Measurements from ENCODE around the gene MEGF8. TPM values are rescaled to one million over a fixed set of nuclear protein-coding genes. Genes with fewer than 3 reads are reported as not detected.

MEGF8 gene
- total and polyA plus RNA-seq, 2 of the 13 experiments (the other 11 are each of a cell fraction or from before 2014, with no cell fraction given): 4.0 to 8.8 TPM

DNA sequence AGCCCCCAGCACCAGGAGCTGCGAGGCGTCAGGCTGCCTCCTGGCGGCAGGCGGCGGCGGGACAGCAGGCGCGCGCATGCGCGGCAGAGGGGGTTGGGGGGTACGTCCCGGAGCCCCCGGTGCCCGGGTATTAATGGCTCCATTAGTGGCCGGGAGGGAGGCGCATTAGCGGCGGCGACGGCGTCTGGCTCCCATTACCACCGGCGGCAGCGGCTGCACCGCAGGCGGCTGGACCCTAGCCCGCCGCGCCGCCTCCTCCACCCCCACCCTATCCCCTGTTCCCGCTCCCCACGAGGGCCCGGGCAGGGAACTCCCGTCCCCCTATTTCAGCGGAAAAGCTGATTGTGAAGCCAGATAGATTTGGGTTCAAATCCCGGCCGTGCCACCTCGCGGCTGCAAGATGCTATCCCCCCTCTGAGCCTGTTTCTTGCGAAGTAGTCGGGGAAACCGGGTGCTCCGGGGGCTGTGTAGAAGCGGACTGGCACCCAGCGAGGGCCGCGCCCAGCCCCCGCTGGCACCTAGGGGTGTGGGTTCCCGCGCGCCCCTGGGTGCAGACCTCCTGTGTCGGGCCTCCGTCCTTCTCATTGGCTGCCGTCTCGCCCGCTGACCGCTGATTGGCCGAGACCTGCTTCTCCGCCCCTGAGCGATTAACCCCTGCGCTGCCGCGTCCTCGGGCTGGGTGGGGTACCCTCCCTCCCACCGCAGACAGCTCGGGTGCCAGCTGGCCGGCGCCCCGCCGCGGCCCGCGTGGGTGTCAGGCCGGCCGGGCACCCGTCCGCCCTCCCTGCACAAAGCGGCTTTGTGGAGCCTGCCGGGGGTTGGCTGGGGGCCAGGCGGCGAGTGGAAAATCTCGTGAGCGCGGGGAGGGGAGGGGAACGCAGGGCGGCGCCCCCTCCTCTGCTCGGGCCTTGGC lies 45.3 kb upstream of the MEGF8 start (continued):
- TF ChIP-seq THAP11 (CRISPR knock-in tag; IDR thresholded peaks at IDR 0.05) (peak; percentile 64), SMAD9 (CRISPR knock-in tag; IDR thresholded peaks at IDR 0.05) (no peak), ZNF556 (CRISPR knock-in tag; IDR thresholded peaks at IDR 0.05; ENCODE audit: borderline replicate concordance) (no peak), FLYWCH1 (CRISPR knock-in tag; IDR thresholded peaks at IDR 0.05) (no peak), IKZF4 (CRISPR knock-in tag; IDR thresholded peaks at IDR 0.05; ENCODE audit: borderline replicate concordance, low read depth, not compliant biosample characterization) (no peak), ZNF30 (CRISPR knock-in tag; IDR thresholded peaks at IDR 0.05) (no peak), NFRKB (IDR thresholded peaks at IDR 0.05) (no peak), AFF4 (CRISPR knock-in tag; IDR thresholded peaks at IDR 0.05) (no peak), CENPT (CRISPR knock-in tag; IDR thresholded peaks at IDR 0.05; ENCODE audit: low read depth) (no peak), ZNF501 (CRISPR knock-in tag; IDR thresholded peaks at IDR 0.05) (peak; percentile 40; the same call in 1 of the 2 replicates), NFKB2 (CRISPR knock-in tag; IDR thresholded peaks at IDR 0.05; ENCODE audit: borderline replicate concordance) (peak; percentile 47; the same call in 1 of the 2 replicates), NR0B2 (CRISPR knock-in tag; IDR thresholded peaks at IDR 0.05) (peak; percentile 27; the same call in 1 of the 2 replicates), MXD1 (CRISPR knock-in tag; IDR thresholded peaks at IDR 0.05) (peak; percentile 93)
- TF ChIP-seq, protein P1, sequence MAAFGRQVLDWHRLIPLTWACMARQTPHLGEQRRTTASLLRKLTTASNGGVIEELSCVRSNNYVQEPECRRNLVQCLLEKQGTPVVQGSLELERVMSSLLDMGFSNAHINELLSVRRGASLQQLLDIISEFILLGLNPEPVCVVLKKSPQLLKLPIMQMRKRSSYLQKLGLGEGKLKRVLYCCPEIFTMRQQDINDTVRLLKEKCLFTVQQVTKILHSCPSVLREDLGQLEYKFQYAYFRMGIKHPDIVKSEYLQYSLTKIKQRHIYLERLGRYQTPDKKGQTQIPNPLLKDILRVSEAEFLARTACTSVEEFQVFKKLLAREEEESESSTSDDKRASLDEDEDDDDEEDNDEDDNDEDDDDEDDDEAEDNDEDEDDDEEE (CRISPR knock-in tag; IDR thresholded peaks at IDR 0.05): 0 out of 2 replicates have a peak, but pooled peaks have one; percentile 10
- TF ChIP-seq, protein P2, sequence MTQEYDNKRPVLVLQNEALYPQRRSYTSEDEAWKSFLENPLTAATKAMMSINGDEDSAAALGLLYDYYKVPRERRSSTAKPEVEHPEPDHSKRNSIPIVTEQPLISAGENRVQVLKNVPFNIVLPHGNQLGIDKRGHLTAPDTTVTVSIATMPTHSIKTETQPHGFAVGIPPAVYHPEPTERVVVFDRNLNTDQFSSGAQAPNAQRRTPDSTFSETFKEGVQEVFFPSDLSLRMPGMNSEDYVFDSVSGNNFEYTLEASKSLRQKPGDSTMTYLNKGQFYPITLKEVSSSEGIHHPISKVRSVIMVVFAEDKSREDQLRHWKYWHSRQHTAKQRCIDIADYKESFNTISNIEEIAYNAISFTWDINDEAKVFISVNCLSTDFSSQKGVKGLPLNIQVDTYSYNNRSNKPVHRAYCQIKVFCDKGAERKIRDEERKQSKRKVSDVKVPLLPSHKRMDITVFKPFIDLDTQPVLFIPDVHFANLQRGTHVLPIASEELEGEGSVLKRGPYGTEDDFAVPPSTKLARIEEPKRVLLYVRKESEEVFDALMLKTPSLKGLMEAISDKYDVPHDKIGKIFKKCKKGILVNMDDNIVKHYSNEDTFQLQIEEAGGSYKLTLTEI (CRISPR knock-in tag; conservative IDR thresholded peaks at IDR 0.05): no peak
- TF ChIP-seq, protein P3, sequence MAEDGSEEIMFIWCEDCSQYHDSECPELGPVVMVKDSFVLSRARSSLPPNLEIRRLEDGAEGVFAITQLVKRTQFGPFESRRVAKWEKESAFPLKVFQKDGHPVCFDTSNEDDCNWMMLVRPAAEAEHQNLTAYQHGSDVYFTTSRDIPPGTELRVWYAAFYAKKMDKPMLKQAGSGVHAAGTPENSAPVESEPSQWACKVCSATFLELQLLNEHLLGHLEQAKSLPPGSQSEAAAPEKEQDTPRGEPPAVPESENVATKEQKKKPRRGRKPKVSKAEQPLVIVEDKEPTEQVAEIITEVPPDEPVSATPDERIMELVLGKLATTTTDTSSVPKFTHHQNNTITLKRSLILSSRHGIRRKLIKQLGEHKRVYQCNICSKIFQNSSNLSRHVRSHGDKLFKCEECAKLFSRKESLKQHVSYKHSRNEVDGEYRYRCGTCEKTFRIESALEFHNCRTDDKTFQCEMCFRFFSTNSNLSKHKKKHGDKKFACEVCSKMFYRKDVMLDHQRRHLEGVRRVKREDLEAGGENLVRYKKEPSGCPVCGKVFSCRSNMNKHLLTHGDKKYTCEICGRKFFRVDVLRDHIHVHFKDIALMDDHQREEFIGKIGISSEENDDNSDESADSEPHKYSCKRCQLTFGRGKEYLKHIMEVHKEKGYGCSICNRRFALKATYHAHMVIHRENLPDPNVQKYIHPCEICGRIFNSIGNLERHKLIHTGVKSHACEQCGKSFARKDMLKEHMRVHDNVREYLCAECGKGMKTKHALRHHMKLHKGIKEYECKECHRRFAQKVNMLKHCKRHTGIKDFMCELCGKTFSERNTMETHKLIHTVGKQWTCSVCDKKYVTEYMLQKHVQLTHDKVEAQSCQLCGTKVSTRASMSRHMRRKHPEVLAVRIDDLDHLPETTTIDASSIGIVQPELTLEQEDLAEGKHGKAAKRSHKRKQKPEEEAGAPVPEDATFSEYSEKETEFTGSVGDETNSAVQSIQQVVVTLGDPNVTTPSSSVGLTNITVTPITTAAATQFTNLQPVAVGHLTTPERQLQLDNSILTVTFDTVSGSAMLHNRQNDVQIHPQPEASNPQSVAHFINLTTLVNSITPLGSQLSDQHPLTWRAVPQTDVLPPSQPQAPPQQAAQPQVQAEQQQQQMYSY (CRISPR knock-in tag; IDR thresholded peaks at IDR 0.05): 0 out of 2 replicates have a peak, but pooled peaks have one; percentile 28
